Small intestine (tissue), 7 donors: ENCODE results near the gene SNX25. TPM values are rescaled to one million over a fixed set of nuclear protein-coding genes. Genes with fewer than 3 reads are reported as not detected.
A peak's percentile ranks its signal among the peaks of the same experiment; 100 is the strongest.
"Not testable (repeated sequence)": the region's sequence is repeated elsewhere in the genome, so short reads cannot be mapped to it uniquely, and the experiment has no call there.

Source experiments
- DNase-seq, 2 donors: peaks; one replicate each; pipeline versions ENCODE4 v3.0.0 to v3.0.0-alpha.2; 2013
- FAIRE-seq: peaks from 2 replicates; lab custom pipeline; 2012; peaks lifted over from hg19 to GRCh38; lab: Jason Lieb, UNC
- H3K27ac ChIP-seq, 3 donors: one replicate each; pipeline ENCODE4 v1.5.1; 2013; ENCODE audit warnings: low read length in 2 of 3, mild to moderate bottlenecking in 2 of 3, control low read depth in 1 of 3, inconsistent platforms in 1 of 3, low read depth in 1 of 3, moderate library complexity in 1 of 3
- H3K27me3 ChIP-seq, 3 donors: one replicate each; pipeline ENCODE4 v1.6.1; 2013; ENCODE audit warnings: low read length in 3 of 3, inconsistent platforms in 1 of 3; ENCODE audit not compliant: control insufficient read depth in 3 of 3, insufficient read depth in 3 of 3
- H3K36me3 ChIP-seq, 3 donors: one replicate each; pipeline ENCODE4 v1.6.1; 2013; ENCODE audit warnings: low read length in 3 of 3, inconsistent platforms in 1 of 3, low read depth in 1 of 3, mild to moderate bottlenecking in 1 of 3, moderate library complexity in 1 of 3; ENCODE audit not compliant: control insufficient read depth in 3 of 3, insufficient read depth in 2 of 3
- H3K4me1 ChIP-seq, 3 donors: one replicate each; pipeline ENCODE4 v1.6.1; 2013; ENCODE audit warnings: low read length in 2 of 3, inconsistent platforms in 1 of 3, low read depth in 1 of 3, mild to moderate bottlenecking in 1 of 3, moderate library complexity in 1 of 3; ENCODE audit not compliant: control insufficient read depth in 3 of 3, insufficient read depth in 2 of 3
- H3K4me3 ChIP-seq, 3 donors: one replicate each; pipeline ENCODE4 v1.5.1; 2013; ENCODE audit warnings: low read length in 3 of 3, control low read depth in 1 of 3, inconsistent platforms in 1 of 3, low read depth in 1 of 3, mild to moderate bottlenecking in 1 of 3, moderate library complexity in 1 of 3
- H3K9me3 ChIP-seq, 2 donors: one replicate each; pipeline ENCODE4 v1.6.1; 2013; ENCODE audit warnings: low read depth in 1 of 2, low read length in 1 of 2; ENCODE audit not compliant: control insufficient read depth in 2 of 2, insufficient read depth in 1 of 2
- WGBS, 3 donors: extraction: QIAGEN DNeasy Blood & Tissue Kit; methylation state at CpG; one replicate each; pipeline ENCODE4 v1.1.7; 2013; 5-methylcytosine and 5-hydroxymethylcytosine counted together
- polyA plus RNA-seq, 4 donors: library from polyadenylated mRNA; stranded (reverse) in 3 of 4; unstranded in 1 of 4; fragments of 200-250 nt in 3 of 4; fragments of 120-200 nt in 1 of 4; gene quantifications; one replicate each; pipeline versions ENCODE4 v1.2.1 to v1.2.3, GENCODE V29; 2013
- donor health status: healthy with polysubstance abuse.
- donor health status: control.
- donor health status: control.
- donor health status: Bipolar disorder and iron deficiency.
- donor health status: healthy.

Gene SNX25
- polyA plus RNA-seq, 4 donors: 1.9 to 12.6 (median 3.7) TPM

GRCh38 chr4:185311113-185311888 lies 101.9 kb downstream of the SNX25 start:
- peaks cover 0 to 11% (median 0%) of the 10 kb centered on the region in 3 donors for H3K36me3 ChIP-seq

GRCh38 chr4:185312699-185313098 lies 103.3 kb downstream of the SNX25 start:
- H3K4me1 ChIP-seq: no peaks in the 10 kb centered on the region
- H3K27ac ChIP-seq: no peak overlapping the region
- H3K27me3 ChIP-seq: no peaks in the 10 kb centered on the region
- FAIRE-seq (no peak), DNase-seq (no peak)
- no peak overlapping the region for H3K4me3 ChIP-seq
- H3K9me3 ChIP-seq: no peaks in the 10 kb centered on the region
- WGBS, 3 donors: 95 to 98% (median 96%) methylated on average over 5 of the region's 5 CpGs
- peaks cover 0 to 11% (median 0%) of the 10 kb centered on the region in 3 donors for H3K36me3 ChIP-seq

More at GRCh38 chr4:185311113-185311888, 101.9 kb downstream of the SNX25 start:
- WGBS, 3 donors: 82 to 92% (median 92%) methylated on average over 5 of the region's 5 CpGs
- DNase-seq (no peak), FAIRE-seq (no peak)
- Histone ChIP-seq H3K27me3 (no peaks in the 10 kb centered on the region), H3K9me3 (no peaks in the 10 kb centered on the region), H3K27ac (no peak overlapping the region), H3K4me1 (no peaks in the 10 kb centered on the region), H3K4me3 (no peak overlapping the region)

- H3K36me3 ChIP-seq, H3K27ac ChIP-seq, H3K4me1 ChIP-seq, DNase-seq, FAIRE-seq, H3K4me3 ChIP-seq, H3K27me3 ChIP-seq, H3K9me3 ChIP-seq: not testable (repeated sequence)
- 81 to 92% (median 85%) methylated on average over 3 of the region's 3 CpGs for WGBS, 3 donors
Measured at GRCh38 chr4:185317462-185317861, 108.1 kb downstream of the SNX25 start.

GRCh38 chr4:185317880-185318279 lies 108.5 kb downstream of the SNX25 start:
- H3K4me1 ChIP-seq: no peaks in the 10 kb centered on the region
- 83 to 100% (median 92%) methylated on average over 1 of the region's 1 CpG for WGBS, 3 donors
- H3K9me3 ChIP-seq: peaks cover 0 to 2% of the 10 kb centered on the region in 2 donors
- no peak overlapping the region for H3K27ac ChIP-seq
- H3K27me3 ChIP-seq: no peaks in the 10 kb centered on the region
- no peak for FAIRE-seq
- DNase-seq: no peak
- peaks cover 0 to 6% (median 0%) of the 10 kb centered on the region in 3 donors for H3K36me3 ChIP-seq
- no peak overlapping the region for H3K4me3 ChIP-seq

GRCh38 chr4:185318679-185319078 lies 109.3 kb downstream of the SNX25 start:
- 8 to 35% (median 16%) methylated on average over 2 of the region's 2 CpGs for WGBS, 3 donors
- H3K27ac ChIP-seq: no peak overlapping the region
- no peaks in the 10 kb centered on the region for H3K27me3 ChIP-seq
- H3K9me3 ChIP-seq: peaks cover 0 to 2% of the 10 kb centered on the region in 2 donors
- peak; percentile 28 to 31 for DNase-seq
- peaks cover 0 to 6% (median 0%) of the 10 kb centered on the region in 3 donors for H3K36me3 ChIP-seq
- no peaks in the 10 kb centered on the region for H3K4me1 ChIP-seq
- FAIRE-seq: no peak
- H3K4me3 ChIP-seq: no peak overlapping the region

GRCh38 chr4:185322803-185323202 lies 113.4 kb downstream of the SNX25 start:
- H3K4me1 ChIP-seq: no peaks in the 10 kb centered on the region
- H3K36me3 ChIP-seq: peaks cover 0 to 10% (median 0%) of the 10 kb centered on the region in 3 donors
- no peak for DNase-seq
- FAIRE-seq: no peak
- no peak overlapping the region for H3K27ac ChIP-seq
- H3K27me3 ChIP-seq: no peaks in the 10 kb centered on the region
- peaks cover 0 to 6% of the 10 kb centered on the region in 2 donors for H3K9me3 ChIP-seq
- no peak overlapping the region for H3K4me3 ChIP-seq
- 84 to 87% (median 86%) methylated on average over 2 of the region's 2 CpGs for WGBS, 3 donors

- WGBS, 3 donors: 96 to 100% (median 96%) methylated on average over 1 of the region's 1 CpG
- Histone ChIP-seq H3K4me1 (no peaks in the 10 kb centered on the region), H3K9me3 (peaks cover 0 to 8% of the 10 kb centered on the region in 2 donors), H3K36me3 (peaks cover 0 to 10% (median 0%) of the 10 kb centered on the region in 3 donors), H3K27ac (no peak overlapping the region), H3K4me3 (no peak overlapping the region), H3K27me3 (no peaks in the 10 kb centered on the region)
- no peak for FAIRE-seq
- no peak for DNase-seq
Measured at GRCh38 chr4:185323606-185324005, 114.2 kb downstream of the SNX25 start.

GRCh38 chr4:185324361-185324760 lies 115.0 kb downstream of the SNX25 start:
- not testable (repeated sequence) for H3K27ac ChIP-seq, H3K27me3 ChIP-seq, FAIRE-seq, DNase-seq, H3K4me3 ChIP-seq, H3K4me1 ChIP-seq
- WGBS, 3 donors: 71 to 81% (median 81%) methylated on average over 6 of the region's 6 CpGs
- Histone ChIP-seq H3K36me3 (peaks cover 0 to 11% (median 0%) of the 10 kb centered on the region in 3 donors), H3K9me3 (peaks cover 0 to 14% of the 10 kb centered on the region in 2 donors)
